Lung (tissue), 12 donors: ENCODE data around the gene CCN5. TPM values are rescaled to one million over a fixed set of nuclear protein-coding genes. Genes with fewer than 3 reads are reported as not detected.

Experiments used
- ATAC-seq: fragments of 200-7000 bp; cut with Tn5 transposase; one replicate; pipeline ENCODE4 v1.9.1; 2020; ENCODE audit warnings: moderate number of reproducible peaks; ENCODE audit not compliant: insufficient read depth, low FRiP score
- DNase-seq, 3 donors: peaks; one replicate each; pipeline ENCODE4 v3.0.0-alpha.2; 2013 to 2017
- H3K27ac ChIP-seq, 2 donors: one replicate each; pipeline ENCODE4 v1.5.1; 2013; ENCODE audit warnings: mild to moderate bottlenecking in 2 of 2, moderate library complexity in 2 of 2, control low read depth in 1 of 2, inconsistent platforms in 1 of 2, low read depth in 1 of 2, low read length in 1 of 2
- H3K27me3 ChIP-seq, 3 donors: one replicate each; pipeline ENCODE4 v1.5.1; 2013; ENCODE audit warnings: low read length in 2 of 3; ENCODE audit not compliant: control insufficient read depth in 3 of 3, insufficient read depth in 3 of 3
- H3K36me3 ChIP-seq, 4 donors: one replicate each; pipeline ENCODE4 v1.5.1; 2013; ENCODE audit warnings: low read length in 4 of 4, mild to moderate bottlenecking in 1 of 4, moderate library complexity in 1 of 4; ENCODE audit not compliant: control insufficient read depth in 4 of 4, insufficient read depth in 4 of 4
- H3K4me1 ChIP-seq, 5 donors: one replicate each; pipeline ENCODE4 v1.5.1; 2013; ENCODE audit warnings: low read length in 5 of 5, mild to moderate bottlenecking in 2 of 5, moderate library complexity in 1 of 5; ENCODE audit not compliant: control insufficient read depth in 5 of 5, insufficient read depth in 5 of 5
- H3K4me3 ChIP-seq: one replicate; pipeline ENCODE4 v1.5.1; 2013; ENCODE audit warnings: mild to moderate bottlenecking, control low read depth, moderate library complexity
- H3K9ac ChIP-seq, 2 donors: one replicate each; pipeline ENCODE4 v1.5.1; 2013; ENCODE audit warnings: low read length in 2 of 2, control low read depth in 1 of 2; ENCODE audit not compliant: insufficient read depth in 1 of 2
- H3K9me3 ChIP-seq, 4 donors: one replicate each; pipeline ENCODE4 v1.5.1; 2013; ENCODE audit warnings: low read length in 3 of 4, mild to moderate bottlenecking in 1 of 4, moderate library complexity in 1 of 4; ENCODE audit not compliant: control insufficient read depth in 4 of 4, insufficient read depth in 3 of 4
- WGBS, 2 donors: extraction: QIAGEN DNeasy Blood & Tissue Kit; methylation state at CpG; one replicate each; pipeline ENCODE4 v1.1.7; 2013; 5-methylcytosine and 5-hydroxymethylcytosine counted together
- polyA plus RNA-seq, 2 donors: library from polyadenylated mRNA; stranded (reverse); fragments of 200-250 nt; gene quantifications; one replicate each; pipeline ENCODE4 v1.2.1, GENCODE V29; 2013
- total RNA-seq, 2 donors: library from RNA; depleted of rRNA in 1 of 2; stranded (reverse); fragments of >200 nt in 1 of 2; gene quantifications; one replicate each; pipeline ENCODE4 v1.2.1, GENCODE V29; 2014 to 2021
- TF ChIP-seq, protein P1 (sequence below): IDR thresholded peaks from 2 replicates; pipeline ENCODE4 v1.5.1; 2012; ENCODE audit warnings: mild to moderate bottlenecking; ENCODE audit errors: control extremely low read depth, extremely low read depth
- donor health status: control.
- donor health status: control.
- donor health status: Bipolar disorder and iron deficiency.
- donor health status: healthy.
- donor health status: DM: yes; HTN: yes; CAD: no.

Gene CCN5
- total and polyA plus RNA-seq, 4 donors, result 0.23 to 92.1 (median 34.4) TPM

DNA sequence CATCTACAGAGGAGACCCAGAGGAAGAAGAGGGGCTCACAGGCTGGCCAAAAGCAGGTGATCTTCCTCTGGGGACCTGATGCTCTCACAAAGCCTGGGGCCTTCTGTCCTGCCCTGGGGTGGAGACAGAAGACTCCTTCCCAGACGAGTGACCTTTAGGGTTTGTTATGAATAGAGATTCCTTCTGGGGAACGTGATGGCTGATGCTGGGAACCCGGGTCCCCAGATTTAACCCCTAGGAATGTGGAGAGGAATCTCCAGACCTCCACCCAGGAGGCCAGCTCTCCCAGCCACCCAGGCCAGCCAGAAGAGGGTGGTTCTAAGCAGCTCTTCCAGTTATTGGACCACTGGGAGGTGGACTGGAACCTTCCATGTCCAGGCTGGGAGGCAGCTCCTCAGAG is 16.8 kb upstream of the CCN5 start:
- WGBS, 2 donors, result 64 to 73% methylated on average over 3 of the region's 3 CpGs

DNA sequence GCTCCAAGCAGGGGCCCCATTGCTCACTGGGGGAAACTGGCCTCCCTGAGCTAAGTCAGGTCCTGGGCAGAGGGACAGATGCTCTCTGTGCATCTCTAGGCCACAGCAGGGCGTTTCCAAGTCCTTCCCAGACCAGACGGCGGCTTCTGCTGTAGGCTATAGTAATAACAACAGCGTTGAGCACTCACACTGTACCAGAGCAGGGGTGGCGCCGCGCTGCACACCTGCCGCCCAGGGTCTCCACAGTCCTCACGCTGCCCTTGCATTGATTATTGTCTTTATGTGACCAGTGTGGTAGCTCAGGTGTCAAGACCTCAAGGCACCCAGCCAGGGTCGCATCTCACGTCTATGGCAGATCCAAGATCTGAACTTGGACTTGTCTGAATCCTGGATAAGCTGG is 14.9 kb upstream of the CCN5 start:
- Histone ChIP-seq H3K9me3 (no peaks in the 10 kb centered on the region), H3K4me3 (no peak overlapping the region), H3K27ac (no peak overlapping the region), H3K4me1 (peaks cover 7 to 40% (median 11%) of the 10 kb centered on the region in 5 donors), H3K27me3 (no peaks in the 10 kb centered on the region), H3K9ac (no peak overlapping the region), H3K36me3 (no peaks in the 10 kb centered on the region)
- DNase-seq, result no peak
- no peak for ATAC-seq
- TF ChIP-seq, protein P1, sequence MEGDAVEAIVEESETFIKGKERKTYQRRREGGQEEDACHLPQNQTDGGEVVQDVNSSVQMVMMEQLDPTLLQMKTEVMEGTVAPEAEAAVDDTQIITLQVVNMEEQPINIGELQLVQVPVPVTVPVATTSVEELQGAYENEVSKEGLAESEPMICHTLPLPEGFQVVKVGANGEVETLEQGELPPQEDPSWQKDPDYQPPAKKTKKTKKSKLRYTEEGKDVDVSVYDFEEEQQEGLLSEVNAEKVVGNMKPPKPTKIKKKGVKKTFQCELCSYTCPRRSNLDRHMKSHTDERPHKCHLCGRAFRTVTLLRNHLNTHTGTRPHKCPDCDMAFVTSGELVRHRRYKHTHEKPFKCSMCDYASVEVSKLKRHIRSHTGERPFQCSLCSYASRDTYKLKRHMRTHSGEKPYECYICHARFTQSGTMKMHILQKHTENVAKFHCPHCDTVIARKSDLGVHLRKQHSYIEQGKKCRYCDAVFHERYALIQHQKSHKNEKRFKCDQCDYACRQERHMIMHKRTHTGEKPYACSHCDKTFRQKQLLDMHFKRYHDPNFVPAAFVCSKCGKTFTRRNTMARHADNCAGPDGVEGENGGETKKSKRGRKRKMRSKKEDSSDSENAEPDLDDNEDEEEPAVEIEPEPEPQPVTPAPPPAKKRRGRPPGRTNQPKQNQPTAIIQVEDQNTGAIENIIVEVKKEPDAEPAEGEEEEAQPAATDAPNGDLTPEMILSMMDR, result no peak
- WGBS, 2 donors, result 94 to 98% methylated on average over 11 of the region's 11 CpGs

More for the DNA sequence above, 16.8 kb upstream of the CCN5 start:
- DNase-seq (no peak), ATAC-seq (no peak)
- Histone ChIP-seq H3K9ac (no peak overlapping the region), H3K36me3 (no peaks in the 10 kb centered on the region), H3K27ac (peak overlapping the region in 1 of 2 donors; percentile 51), H3K4me3 (no peak overlapping the region), H3K27me3 (no peaks in the 10 kb centered on the region), H3K9me3 (no peaks in the 10 kb centered on the region), H3K4me1 (peaks cover 6 to 29% (median 11%) of the 10 kb centered on the region in 5 donors)
- TF ChIP-seq, protein P1, result no peak

DNA sequence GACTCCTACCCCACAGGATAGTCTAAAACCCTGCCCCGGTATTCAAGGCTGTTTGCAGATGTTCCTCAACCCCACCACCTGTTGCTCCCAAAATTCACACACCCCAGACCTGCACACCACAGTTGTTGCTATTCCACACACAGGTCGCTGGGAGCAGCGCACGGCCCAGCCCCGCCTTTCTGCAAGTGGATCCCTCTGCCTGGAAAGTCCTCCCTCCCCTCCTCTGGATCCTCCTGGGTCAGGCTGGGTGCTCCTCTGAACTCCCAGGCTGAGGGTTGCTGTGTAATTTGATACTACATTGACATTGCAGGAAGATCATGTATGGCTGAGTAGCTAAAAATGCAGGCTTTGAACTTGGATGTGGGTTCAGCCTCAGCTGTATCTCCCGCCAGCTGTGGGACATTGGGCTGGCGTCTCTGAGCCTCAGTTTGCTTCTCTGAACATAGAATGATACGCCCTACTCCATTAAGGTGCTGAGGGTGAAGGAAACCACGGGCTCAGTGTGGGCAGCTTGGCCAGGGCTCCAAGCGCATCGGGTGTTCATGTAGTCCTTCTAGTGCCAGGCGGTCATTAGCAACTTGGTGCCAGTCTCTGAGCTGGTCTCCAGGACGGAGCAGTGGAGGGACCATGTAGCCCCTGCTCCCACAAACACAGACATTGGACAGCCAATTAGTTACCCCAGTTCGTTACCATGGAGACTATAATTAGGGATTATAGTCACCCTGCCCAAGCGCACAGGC is 13.9 kb upstream of the CCN5 start:
- Histone ChIP-seq H3K9me3 (no peaks in the 10 kb centered on the region), H3K27me3 (no peaks in the 10 kb centered on the region), H3K27ac (peak overlapping the region in 1 of 2 donors; percentile 6), H3K4me3 (no peak overlapping the region), H3K36me3 (no peaks in the 10 kb centered on the region), H3K4me1 (peaks cover 7 to 36% (median 11%) of the 10 kb centered on the region in 5 donors), H3K9ac (no peak overlapping the region)
- WGBS, 2 donors, result 82 to 92% methylated on average over 15 of the region's 15 CpGs
- TF ChIP-seq, protein P1, result no peak
- ATAC-seq (no peak), DNase-seq (peak in 2 of 3 donors; percentile 61 to 79)

DNA sequence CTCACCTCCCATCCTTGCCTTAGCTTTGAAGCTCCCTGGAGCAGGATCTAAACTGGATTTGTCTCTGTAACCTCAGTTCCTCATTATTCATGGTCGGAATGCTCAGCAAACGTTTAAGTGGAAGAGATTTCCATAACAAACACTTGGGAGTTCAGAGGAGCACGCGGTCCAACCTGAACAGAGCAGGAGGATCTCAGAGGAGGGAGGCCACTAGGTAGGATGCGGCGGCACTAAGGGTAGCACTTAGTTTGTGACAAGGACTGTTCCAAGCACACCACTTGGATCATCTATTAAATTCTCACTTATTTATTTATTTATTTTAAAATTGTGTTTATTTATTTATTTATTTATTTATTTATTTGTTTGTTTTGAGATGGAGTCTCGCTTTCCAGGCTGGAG is 13.3 kb upstream of the CCN5 start:
- no peaks in the 10 kb centered on the region for H3K27me3 ChIP-seq
- H3K27ac ChIP-seq, result peak overlapping the region in 1 of 2 donors; percentile 6
- TF ChIP-seq, protein P1, result no peak

More for the DNA sequence above, 13.3 kb upstream of the CCN5 start:
- Histone ChIP-seq H3K9me3 (no peaks in the 10 kb centered on the region), H3K4me3 (no peak overlapping the region), H3K36me3 (no peaks in the 10 kb centered on the region), H3K4me1 (peaks cover 7 to 42% (median 11%) of the 10 kb centered on the region in 5 donors), H3K9ac (no peak overlapping the region)
- DNase-seq (no peak), ATAC-seq (no peak)
- 68 to 80% methylated on average over 7 of the region's 7 CpGs for WGBS, 2 donors
